Measurements from ENCODE around the gene HNRNPA1L2. TPM values are rescaled to one million over a fixed set of nuclear protein-coding genes. Genes with fewer than 3 reads are reported as not detected.

The HNRNPA1L2 gene
- total and polyA plus RNA-seq, 10 of the 15 experiments (the other 5 are each of a cell fraction or from before 2014, with no cell fraction given), result 3.3 to 12.0 (median 7.8) TPM

DNA sequence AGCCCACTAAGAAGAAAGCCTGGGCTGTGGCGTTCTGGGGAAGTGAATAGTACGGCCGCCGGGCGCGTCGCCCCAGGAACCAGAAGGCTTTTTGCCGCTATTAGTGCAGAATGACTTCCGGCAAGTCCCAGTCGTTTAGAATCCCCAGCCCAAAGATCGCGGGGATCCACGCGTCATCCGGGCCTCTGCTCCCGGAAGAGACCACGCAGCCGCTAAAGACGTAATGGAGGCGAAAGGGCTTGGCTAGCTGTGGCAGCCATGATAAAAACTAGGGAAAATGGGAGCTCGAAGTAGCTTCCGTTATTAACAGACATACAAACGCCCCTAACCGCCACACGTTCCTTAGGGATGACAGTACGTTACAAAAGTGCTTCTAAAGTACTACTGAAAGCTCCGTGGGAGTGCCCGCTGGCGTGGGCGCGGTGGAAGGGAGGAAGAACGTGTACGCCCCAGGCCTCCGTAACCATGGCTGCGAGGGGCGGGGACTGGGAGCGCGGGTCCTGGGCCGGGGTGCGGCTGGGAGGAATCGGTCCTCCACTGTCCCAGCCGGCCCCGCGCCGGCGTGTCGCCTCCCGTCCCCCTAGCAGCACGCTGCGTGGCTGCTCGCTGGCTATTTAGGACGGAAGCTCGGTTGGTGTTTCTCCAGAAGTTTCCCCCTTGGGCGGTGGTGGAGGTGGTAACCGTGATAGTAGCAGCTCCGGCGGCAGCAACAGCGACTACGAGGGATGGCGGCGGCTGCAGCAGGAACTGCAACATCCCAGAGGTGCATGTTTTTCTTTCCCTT, 10.2 kb downstream of the HNRNPA1L2 start, which contains the start of gene SUGT1 (continued):
- TF ChIP-seq SPI1 (IDR thresholded peaks at IDR 0.05; ENCODE audit: borderline replicate concordance, insufficient read depth, low read depth, low read length) (peak; percentile 38; the same call in 1 of the 2 replicates), ZNF207 (IDR thresholded peaks at IDR 0.05; ENCODE audit: borderline replicate concordance) (no peak), BMI1 (IDR thresholded peaks at IDR 0.05; ENCODE audit: borderline replicate concordance) (peak; percentile 90), GABPA (IDR thresholded peaks at IDR 0.05; ENCODE audit: low read depth) (peak; percentile 90), HDAC2 (IDR thresholded peaks at IDR 0.05) (no peak), CHD2 (IDR thresholded peaks at IDR 0.05; ENCODE audit: borderline replicate concordance, low read depth, low read length) (peak; percentile 94), EGR1 (IDR thresholded peaks at IDR 0.05; ENCODE audit: borderline replicate concordance in 1 of 2, low read depth in 2 of 2, low read length in 2 of 2) (peak; percentile 36 to 77), TBL1XR1 (IDR thresholded peaks at IDR 0.05; ENCODE audit: low read depth, low read length) (no peak), RUNX3 (IDR thresholded peaks at IDR 0.05; ENCODE audit: low read length) (peak; percentile 76), SMARCA5 (IDR thresholded peaks at IDR 0.05) (peak; percentile 95), YBX1 (IDR thresholded peaks at IDR 0.05) (no peak), IKZF1 (conservative IDR thresholded peaks at IDR 0.05) (peak; percentile 94), ETV6 (conservative IDR thresholded peaks at IDR 0.05 in 1 of 2, IDR thresholded peaks at IDR 0.05 in 1 of 2; ENCODE audit: borderline replicate concordance in 1 of 2, low read depth in 1 of 2) (peak in 1 of 2 experiments; percentile 44; a peak in 1 of 4 replicates)
- TF ChIP-seq, protein P1, sequence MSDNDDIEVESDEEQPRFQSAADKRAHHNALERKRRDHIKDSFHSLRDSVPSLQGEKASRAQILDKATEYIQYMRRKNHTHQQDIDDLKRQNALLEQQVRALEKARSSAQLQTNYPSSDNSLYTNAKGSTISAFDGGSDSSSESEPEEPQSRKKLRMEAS (IDR thresholded peaks at IDR 0.05; ENCODE audit: low read depth, low read length), result peak; percentile 67
- TF ChIP-seq, protein P2, sequence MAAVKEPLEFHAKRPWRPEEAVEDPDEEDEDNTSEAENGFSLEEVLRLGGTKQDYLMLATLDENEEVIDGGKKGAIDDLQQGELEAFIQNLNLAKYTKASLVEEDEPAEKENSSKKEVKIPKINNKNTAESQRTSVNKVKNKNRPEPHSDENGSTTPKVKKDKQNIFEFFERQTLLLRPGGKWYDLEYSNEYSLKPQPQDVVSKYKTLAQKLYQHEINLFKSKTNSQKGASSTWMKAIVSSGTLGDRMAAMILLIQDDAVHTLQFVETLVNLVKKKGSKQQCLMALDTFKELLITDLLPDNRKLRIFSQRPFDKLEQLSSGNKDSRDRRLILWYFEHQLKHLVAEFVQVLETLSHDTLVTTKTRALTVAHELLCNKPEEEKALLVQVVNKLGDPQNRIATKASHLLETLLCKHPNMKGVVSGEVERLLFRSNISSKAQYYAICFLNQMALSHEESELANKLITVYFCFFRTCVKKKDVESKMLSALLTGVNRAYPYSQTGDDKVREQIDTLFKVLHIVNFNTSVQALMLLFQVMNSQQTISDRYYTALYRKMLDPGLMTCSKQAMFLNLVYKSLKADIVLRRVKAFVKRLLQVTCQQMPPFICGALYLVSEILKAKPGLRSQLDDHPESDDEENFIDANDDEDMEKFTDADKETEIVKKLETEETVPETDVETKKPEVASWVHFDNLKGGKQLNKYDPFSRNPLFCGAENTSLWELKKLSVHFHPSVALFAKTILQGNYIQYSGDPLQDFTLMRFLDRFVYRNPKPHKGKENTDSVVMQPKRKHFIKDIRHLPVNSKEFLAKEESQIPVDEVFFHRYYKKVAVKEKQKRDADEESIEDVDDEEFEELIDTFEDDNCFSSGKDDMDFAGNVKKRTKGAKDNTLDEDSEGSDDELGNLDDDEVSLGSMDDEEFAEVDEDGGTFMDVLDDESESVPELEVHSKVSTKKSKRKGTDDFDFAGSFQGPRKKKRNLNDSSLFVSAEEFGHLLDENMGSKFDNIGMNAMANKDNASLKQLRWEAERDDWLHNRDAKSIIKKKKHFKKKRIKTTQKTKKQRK (IDR thresholded peaks at IDR 0.05; ENCODE audit: low read depth, low read length), result no peak
- TF ChIP-seq, protein P3, sequence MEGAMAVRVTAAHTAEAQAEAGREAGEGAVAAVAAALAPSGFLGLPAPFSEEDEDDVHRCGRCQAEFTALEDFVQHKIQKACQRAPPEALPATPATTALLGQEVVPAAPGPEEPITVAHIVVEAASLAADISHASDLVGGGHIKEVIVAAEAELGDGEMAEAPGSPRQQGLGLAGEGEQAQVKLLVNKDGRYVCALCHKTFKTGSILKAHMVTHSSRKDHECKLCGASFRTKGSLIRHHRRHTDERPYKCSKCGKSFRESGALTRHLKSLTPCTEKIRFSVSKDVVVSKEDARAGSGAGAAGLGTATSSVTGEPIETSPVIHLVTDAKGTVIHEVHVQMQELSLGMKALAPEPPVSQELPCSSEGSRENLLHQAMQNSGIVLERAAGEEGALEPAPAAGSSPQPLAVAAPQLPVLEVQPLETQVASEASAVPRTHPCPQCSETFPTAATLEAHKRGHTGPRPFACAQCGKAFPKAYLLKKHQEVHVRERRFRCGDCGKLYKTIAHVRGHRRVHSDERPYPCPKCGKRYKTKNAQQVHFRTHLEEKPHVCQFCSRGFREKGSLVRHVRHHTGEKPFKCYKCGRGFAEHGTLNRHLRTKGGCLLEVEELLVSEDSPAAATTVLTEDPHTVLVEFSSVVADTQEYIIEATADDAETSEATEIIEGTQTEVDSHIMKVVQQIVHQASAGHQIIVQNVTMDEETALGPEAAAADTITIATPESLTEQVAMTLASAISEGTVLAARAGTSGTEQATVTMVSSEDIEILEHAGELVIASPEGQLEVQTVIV (IDR thresholded peaks at IDR 0.05; ENCODE audit: borderline replicate concordance, partially characterized antibody), result peak; percentile 36
- TF ChIP-seq, protein P4, sequence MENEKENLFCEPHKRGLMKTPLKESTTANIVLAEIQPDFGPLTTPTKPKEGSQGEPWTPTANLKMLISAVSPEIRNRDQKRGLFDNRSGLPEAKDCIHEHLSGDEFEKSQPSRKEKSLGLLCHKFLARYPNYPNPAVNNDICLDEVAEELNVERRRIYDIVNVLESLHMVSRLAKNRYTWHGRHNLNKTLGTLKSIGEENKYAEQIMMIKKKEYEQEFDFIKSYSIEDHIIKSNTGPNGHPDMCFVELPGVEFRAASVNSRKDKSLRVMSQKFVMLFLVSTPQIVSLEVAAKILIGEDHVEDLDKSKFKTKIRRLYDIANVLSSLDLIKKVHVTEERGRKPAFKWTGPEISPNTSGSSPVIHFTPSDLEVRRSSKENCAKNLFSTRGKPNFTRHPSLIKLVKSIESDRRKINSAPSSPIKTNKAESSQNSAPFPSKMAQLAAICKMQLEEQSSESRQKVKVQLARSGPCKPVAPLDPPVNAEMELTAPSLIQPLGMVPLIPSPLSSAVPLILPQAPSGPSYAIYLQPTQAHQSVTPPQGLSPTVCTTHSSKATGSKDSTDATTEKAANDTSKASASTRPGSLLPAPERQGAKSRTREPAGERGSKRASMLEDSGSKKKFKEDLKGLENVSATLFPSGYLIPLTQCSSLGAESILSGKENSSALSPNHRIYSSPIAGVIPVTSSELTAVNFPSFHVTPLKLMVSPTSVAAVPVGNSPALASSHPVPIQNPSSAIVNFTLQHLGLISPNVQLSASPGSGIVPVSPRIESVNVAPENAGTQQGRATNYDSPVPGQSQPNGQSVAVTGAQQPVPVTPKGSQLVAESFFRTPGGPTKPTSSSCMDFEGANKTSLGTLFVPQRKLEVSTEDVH (IDR thresholded peaks at IDR 0.05; ENCODE audit: low read depth, partially characterized antibody), result peak; percentile 67

Measured in GM12878 (cell line).